ENCODE measurements around the gene CABP4.
A peak's percentile ranks its signal among the peaks of the same experiment; 100 is the strongest.

CABP4 gene

GRCh38 chr11:67420646-67421429 is 34.3 kb upstream of the CABP4 start:
- Histone ChIP-seq H3K27ac (replicated peaks) (no peak overlapping the region), H3K4me3 (replicated peaks; ENCODE audit: insufficient read depth, low read length) (peak overlapping the region; percentile 35), H3K27me3 (ENCODE audit: insufficient read depth, poor library complexity, severe bottlenecking) (no peaks in the 10 kb centered on the region)
- DNase-seq (ENCODE audit: low read depth in 1 of 2, low spot score in 1 of 2): peak; percentile 86 to 95
- no peak for TF ChIP-seq SPI1 (IDR thresholded peaks at IDR 0.05; ENCODE audit: borderline replicate concordance, low read depth)
- TF ChIP-seq POLR2AphosphoS5 (IDR thresholded peaks at IDR 0.05; ENCODE audit: low read depth): no peak; the same call in 1 of the 2 replicates
- TF ChIP-seq REST (IDR thresholded peaks at IDR 0.05; ENCODE audit: insufficient replicate concordance, low read depth): no peak
- no peak for TF ChIP-seq CTCF (IDR thresholded peaks at IDR 0.05; ENCODE audit: insufficient read depth, low read length)

- no peak for TF ChIP-seq SPI1 (IDR thresholded peaks at IDR 0.05; ENCODE audit: borderline replicate concordance, low read depth)
- no peak for TF ChIP-seq GABPA (IDR thresholded peaks at IDR 0.05; ENCODE audit: low read depth)
- no peak for TF ChIP-seq POLR2AphosphoS5 (IDR thresholded peaks at IDR 0.05; ENCODE audit: low read depth)
- TF ChIP-seq CTCF (IDR thresholded peaks at IDR 0.05; ENCODE audit: insufficient read depth, low read length): no peak
- TF ChIP-seq REST (IDR thresholded peaks at IDR 0.05; ENCODE audit: insufficient replicate concordance, low read depth): no peak
- Histone ChIP-seq H3K27me3 (ENCODE audit: insufficient read depth, poor library complexity, severe bottlenecking) (no peaks in the 10 kb centered on the region), H3K4me3 (replicated peaks; ENCODE audit: insufficient read depth, low read length) (peak overlapping the region; percentile 35), H3K27ac (replicated peaks) (no peak overlapping the region)
- DNase-seq (ENCODE audit: low read depth in 1 of 2, low spot score in 1 of 2): no peak
These were observed 33.6 kb upstream of the CABP4 start for GRCh38 chr11:67421430-67422031.

- DNase-seq (ENCODE audit: low read depth in 1 of 2, low spot score in 1 of 2): no peak
- Histone ChIP-seq H3K4me3 (replicated peaks; ENCODE audit: insufficient read depth, low read length) (no peak overlapping the region), H3K27ac (replicated peaks) (no peak overlapping the region), H3K27me3 (ENCODE audit: insufficient read depth, poor library complexity, severe bottlenecking) (no peaks in the 10 kb centered on the region)
- TF ChIP-seq SPI1 (IDR thresholded peaks at IDR 0.05; ENCODE audit: borderline replicate concordance, low read depth): no peak
- no peak for TF ChIP-seq POLR2AphosphoS5 (IDR thresholded peaks at IDR 0.05; ENCODE audit: low read depth)
- no peak for TF ChIP-seq CTCF (IDR thresholded peaks at IDR 0.05; ENCODE audit: insufficient read depth, low read length)
- no peak for TF ChIP-seq REST (IDR thresholded peaks at IDR 0.05; ENCODE audit: insufficient replicate concordance, low read depth)
- TF ChIP-seq GABPA (IDR thresholded peaks at IDR 0.05; ENCODE audit: low read depth): no peak
These were observed 32.3 kb upstream of the CABP4 start for GRCh38 chr11:67422891-67423290.

All from HL-60 (cell line).